ENCODE measurements around the gene MBD5.

MBD5 gene

GRCh38 chr2:148560496-148560895 lies 539.6 kb downstream of the MBD5 start:
- TF ChIP-seq CTCF (IDR thresholded peaks at IDR 0.05) = no peak

GRCh38 chr2:148561389-148561788 lies 540.5 kb downstream of the MBD5 start:
- H3K27ac ChIP-seq = no peak overlapping the region
- no peaks in the 10 kb centered on the region for H3K4me1 ChIP-seq
- H2AFZ ChIP-seq = no peak overlapping the region
- no peaks in the 10 kb centered on the region for H3K36me3 ChIP-seq (ENCODE audit: control insufficient read depth, insufficient read depth, low read length)
- no peak overlapping the region for H3K4me3 ChIP-seq (ENCODE audit: low read depth, low read length)
- H3K79me2 ChIP-seq = no peaks in the 10 kb centered on the region
- no peaks in the 10 kb centered on the region for H3K27me3 ChIP-seq (ENCODE audit: control insufficient read depth, insufficient read depth, low read length)
- TF ChIP-seq CTCF (IDR thresholded peaks at IDR 0.05) = no peak
- H3K9me3 ChIP-seq (ENCODE audit: control insufficient read depth, low read length) = no peaks in the 10 kb centered on the region
- no peak overlapping the region for H3K4me2 ChIP-seq (ENCODE audit: low read length)
- no peak overlapping the region for H3K9ac ChIP-seq

More at GRCh38 chr2:148560496-148560895, 539.6 kb downstream of the MBD5 start:
- Histone ChIP-seq H3K4me1 (no peaks in the 10 kb centered on the region), H3K79me2 (no peaks in the 10 kb centered on the region), H2AFZ (no peak overlapping the region), H3K27ac (no peak overlapping the region), H3K9ac (no peak overlapping the region), H3K36me3 (ENCODE audit: control insufficient read depth, insufficient read depth, low read length) (no peaks in the 10 kb centered on the region), H3K27me3 (ENCODE audit: control insufficient read depth, insufficient read depth, low read length) (no peaks in the 10 kb centered on the region), H3K4me2 (ENCODE audit: low read length) (no peak overlapping the region), H3K4me3 (ENCODE audit: low read depth, low read length) (no peak overlapping the region), H3K9me3 (ENCODE audit: control insufficient read depth, low read length) (no peaks in the 10 kb centered on the region)

GRCh38 chr2:148565272-148565894 lies 544.5 kb downstream of the MBD5 start:
- TF ChIP-seq CTCF (IDR thresholded peaks at IDR 0.05) = no peak
- Histone ChIP-seq H3K79me2 (no peaks in the 10 kb centered on the region), H3K9me3 (ENCODE audit: control insufficient read depth, low read length) (no peaks in the 10 kb centered on the region)

More at GRCh38 chr2:148565272-148565894, 544.5 kb downstream of the MBD5 start:
- no peak overlapping the region for H3K4me2 ChIP-seq (ENCODE audit: low read length)
- no peak overlapping the region for H3K27ac ChIP-seq
- H3K9ac ChIP-seq = no peak overlapping the region
- H3K27me3 ChIP-seq (ENCODE audit: control insufficient read depth, insufficient read depth, low read length) = no peaks in the 10 kb centered on the region
- H3K4me3 ChIP-seq (ENCODE audit: low read depth, low read length) = no peak overlapping the region
- H2AFZ ChIP-seq = no peak overlapping the region
- no peaks in the 10 kb centered on the region for H3K36me3 ChIP-seq (ENCODE audit: control insufficient read depth, insufficient read depth, low read length)
- no peaks in the 10 kb centered on the region for H3K4me1 ChIP-seq
